ENCODE data around the gene GSPT1.

Gene GSPT1

DNA sequence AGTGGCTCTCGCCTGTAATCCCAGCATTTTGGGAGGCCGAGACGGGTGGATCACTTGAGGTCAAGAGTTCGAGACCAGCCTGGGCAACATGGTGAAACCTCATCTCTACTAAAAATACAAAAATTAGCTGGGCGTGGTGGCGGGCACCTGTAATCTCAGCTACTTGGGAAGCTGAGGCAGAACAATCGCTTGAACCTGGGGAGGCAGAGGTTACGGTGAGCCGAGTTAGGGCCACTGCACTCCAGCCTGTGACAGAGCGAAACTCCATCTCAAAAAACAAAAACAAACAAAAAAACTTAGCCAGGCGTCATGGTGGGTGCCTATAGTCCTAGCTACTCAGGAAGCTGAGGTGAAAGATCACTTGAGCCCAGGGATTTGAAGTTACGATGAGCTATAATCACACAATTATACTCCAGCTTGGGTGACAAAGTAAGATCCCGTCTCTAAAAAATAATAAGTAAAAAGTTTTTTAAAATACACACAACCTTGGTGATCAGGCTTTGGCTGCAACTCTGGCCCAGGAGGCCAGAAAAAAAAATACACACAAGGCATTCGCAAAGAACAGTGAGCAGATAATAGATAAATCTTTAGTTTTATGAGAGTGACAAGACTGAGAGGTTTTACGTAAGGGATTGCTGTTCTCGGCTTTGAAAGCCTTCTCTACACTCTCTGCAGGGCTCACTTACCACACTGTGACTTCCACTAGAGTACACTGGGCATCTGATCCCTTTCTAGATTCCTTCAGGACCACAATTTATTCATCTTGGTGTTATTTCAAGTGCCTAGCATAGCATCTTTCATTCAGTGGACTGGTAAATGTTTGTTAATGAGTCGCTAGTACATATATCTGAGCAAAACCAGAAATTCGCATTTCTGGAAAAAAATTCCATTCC, 5.9 kb downstream of the GSPT1 start:
- no peak for DNase-seq

DNA sequence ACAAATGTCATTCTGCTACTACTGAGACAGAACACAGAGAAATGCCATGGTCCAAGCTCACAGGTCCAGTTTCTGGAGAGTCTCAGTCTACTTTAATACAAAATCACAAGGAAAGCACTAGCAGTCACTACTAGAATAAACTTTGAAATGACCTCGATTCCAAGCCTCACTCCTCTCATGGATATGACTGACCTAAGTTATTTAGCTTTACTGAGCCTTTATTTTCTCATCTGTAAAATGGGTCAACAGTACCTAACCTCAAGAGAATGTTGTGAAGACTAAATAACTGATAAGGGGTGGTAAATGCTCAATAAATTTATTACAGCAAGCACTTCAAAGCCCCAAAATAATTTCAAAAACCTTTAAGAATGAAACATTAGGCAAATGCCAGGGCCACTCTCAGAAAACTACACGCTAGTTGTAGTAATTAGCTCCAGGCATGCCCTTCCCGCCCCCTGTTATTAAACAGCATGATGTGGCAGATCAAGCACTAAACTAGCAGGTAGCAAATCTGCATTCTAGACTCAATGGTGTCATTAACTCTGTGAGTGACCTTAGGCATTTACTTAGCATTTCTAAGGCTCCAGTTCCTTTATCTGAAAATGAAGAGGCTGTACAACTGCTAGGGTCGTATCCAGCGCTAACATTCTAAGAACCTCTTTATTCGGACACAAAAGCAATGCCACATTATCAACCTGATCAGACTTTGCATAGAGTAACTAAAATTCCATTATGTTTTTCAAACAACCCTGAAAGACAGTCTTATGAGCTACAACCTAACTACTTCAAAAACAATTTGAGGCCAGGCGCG, 8.4 kb downstream of the GSPT1 start:
- no peak for DNase-seq

DNA sequence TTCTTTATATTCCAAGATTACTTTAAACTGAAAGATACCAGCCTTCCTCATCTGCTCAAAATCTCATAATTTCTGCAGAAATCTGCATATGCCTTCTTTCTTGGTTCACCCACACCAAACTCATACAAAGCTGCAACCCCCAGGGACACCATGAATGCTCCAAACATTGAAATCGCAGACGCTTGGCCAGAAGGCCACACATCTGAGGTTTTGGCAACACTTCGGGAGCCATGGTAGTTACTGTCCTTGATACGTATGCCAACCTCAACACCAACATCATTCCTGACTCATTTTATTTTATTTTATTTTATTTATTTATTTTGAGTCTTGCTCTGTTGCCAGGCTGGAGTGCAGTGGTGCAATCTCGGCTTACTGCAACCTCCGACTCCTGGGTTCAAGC, 11.8 kb downstream of the GSPT1 start:
- DNase-seq = no peak

DNA sequence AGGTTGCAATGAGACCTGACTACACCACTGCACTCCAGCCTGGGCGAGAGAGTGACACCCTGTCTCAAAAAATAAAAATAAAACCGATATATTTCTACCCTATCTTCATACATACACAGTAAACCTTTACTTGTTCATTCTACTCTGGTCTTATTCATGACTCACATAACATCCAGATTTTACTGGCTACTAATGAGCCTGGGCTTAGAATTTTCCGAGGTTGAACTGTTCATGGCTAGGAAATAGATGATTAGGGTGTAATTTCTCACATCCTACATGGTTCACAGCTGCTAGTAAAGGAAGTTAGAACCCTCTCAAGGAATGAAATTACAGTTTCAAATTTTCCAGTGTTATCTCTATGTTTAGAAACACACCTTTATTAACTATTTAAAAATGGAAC, 14.7 kb downstream of the GSPT1 start:
- no peak for DNase-seq

DNA sequence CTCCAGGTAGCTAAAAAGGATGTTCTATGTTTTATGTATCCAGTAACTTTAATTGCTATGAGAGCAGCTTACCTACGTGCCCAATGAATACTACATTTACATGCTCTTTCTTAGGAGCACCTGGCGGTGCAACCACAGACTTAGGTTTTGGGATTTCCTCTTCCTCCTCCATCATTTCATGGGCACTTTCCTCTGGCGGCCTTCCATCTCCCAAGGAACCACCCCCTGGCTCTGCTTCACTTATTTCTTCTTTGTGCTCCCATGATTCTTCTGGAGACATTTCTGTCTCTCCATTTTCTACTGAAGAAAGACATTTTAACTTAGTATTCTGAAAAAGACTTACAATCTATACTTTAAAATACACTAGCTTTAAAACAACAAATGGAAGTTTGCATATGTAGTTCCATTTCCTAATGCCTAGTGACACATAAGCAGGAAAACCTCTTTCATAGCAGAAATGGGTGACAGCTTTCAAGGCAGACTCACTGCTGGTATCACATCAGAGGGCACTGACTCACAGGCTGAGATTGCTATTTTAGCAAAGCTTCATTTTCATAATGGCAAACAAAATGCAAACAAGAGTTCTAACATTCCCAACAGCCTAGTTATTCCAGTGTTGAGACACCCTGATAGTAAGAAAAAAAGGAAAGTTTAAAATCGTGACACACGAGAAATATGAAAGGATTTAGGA, 19.1 kb downstream of the GSPT1 start:
- no peak for DNase-seq

DNA sequence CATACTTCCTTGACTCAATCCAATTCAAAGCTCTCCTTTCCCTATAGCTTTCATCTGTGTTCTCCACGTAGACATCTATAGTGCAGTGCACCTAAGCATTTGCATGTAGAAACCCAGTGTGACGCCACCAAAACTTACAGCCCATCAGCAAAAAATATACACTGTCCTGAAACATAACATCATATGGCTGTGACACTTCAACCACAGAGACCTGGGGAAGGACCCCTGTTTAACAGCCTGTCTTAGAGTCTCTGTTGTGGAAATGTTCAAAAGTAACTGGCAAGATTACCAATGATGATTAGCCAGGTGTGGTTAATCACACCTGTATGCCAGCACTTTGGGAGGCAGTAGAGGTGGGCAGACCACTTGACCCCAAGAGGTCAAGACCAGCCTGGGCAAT, 22.2 kb downstream of the GSPT1 start:
- DNase-seq = no peak

DNA sequence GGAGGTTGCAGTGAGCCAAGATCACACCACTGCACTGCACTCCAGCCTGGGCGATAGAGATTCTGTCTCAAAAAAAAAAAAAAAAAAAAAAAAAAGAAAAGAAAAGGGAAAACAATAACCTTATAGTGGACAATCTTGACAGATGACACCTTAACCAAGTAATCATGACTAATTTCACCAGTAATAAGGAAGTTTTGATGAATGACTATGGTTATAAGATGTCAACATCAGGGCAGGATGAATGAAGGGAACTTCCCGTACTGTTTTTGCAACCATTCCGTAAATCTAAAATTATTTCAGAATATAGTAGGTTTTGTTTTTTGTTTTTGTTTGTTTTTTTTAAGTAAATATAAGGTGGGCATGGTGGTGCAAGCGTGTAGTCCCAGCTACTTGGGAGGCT, 23.0 kb downstream of the GSPT1 start:
- DNase-seq = no peak

DNA sequence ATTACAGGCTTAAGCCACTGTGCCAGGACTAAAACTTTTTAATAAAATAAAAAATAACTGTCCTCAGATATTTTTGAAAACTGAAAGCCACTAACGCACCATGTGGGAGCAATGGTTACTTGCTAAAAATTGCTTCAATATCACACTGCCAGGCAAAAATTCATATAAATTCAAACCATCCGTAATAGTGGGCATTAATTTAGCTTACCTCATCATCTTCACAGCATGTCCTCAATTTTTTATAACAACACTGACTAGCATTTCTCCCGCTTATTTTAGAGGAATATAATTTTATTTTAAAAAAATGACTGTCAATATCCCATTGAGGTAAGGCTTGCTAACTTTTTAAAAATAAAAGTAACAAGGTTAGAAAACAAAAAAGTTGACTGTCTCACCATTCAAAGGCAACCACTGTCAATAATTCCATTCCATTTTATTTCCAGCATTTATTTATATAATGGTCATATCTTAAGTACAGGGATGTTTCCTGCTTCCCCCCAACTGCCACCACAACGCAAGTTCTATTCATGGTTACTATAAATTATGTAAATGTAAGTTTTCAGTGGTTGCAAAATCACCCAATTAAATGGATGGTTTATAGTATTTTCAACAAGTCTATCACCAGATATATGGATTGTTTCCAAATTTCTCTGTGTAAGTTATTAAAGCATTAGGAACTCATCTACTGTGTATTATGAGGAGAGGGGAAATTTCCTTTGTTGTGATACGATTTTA, 25.4 kb downstream of the GSPT1 start:
- no peak for DNase-seq

DNA sequence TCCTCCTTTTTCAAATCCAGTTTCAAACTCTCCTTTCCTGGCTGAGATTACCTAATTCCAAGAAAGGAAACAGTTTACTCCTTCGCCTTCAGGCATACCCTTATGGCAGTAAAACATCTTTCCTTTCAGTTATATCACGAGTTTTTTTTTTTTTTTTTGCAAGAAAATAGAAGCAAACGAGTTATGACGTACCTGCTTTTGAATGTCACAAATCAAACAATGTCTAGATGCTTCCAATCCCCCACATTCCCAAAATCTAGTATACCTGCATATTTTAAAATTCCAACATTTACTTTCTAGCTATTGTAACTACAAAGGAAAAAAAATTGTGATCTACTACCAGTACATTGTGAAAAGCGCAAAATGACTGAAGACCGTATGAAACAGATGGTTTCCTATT, 28.9 kb downstream of the GSPT1 start:
- DNase-seq = no peak

DNA sequence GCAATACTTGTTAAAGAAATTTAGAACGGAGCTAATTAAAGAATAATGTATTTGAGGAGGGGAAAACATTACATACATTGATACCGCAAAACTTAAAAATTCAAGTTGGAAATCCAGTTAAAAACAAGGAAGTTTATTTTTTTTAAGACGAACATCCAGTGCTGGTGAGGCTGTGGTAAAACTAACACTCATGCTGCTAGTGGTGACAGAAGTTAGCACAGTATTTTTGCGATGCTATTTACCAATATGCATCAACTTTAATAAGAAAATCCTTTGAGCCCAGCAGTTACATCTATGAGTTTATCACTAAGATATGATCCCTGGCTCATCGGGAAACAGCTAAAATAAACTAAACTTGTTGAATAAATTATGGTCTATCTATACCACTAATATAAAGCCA, 31.7 kb downstream of the GSPT1 start:
- DNase-seq = no peak

DNA sequence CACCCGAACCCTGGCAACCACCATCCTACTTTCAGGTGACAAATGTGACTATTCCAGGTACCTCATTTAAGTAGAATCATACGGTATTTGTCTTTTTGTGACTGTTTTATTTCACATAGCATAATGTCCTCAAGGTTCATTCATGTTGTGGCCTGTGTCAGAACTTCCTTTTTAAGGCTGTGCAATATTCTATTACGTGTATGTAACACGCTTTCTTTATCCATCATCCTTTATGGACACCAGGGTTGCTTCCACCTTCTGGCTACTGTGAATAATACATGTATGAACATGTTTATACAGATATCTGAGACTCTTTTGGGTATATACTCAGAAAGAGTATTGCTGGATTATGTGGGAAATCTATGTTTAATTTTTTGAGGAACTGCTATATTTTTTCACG, 35.7 kb downstream of the GSPT1 start:
- DNase-seq = no peak

DNA sequence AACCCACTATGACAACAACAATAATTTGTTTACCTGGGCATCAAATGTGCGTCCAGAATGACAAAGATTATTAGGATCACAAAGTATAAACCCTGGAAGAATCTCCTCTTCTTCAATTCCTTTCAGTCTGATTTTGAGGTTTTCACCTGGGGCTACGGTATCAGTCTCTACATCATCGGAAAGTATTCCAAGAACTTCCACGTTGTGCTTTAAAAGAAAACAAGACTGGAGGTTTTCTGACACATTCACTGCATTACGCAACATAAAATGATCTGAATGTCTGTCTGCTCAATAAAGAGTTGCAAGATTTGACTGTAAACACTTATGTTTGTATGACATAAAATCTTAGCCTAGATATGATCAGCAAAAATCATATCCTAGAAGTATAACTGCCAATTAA, 38.4 kb downstream of the GSPT1 start:
- DNase-seq = no peak

DNA sequence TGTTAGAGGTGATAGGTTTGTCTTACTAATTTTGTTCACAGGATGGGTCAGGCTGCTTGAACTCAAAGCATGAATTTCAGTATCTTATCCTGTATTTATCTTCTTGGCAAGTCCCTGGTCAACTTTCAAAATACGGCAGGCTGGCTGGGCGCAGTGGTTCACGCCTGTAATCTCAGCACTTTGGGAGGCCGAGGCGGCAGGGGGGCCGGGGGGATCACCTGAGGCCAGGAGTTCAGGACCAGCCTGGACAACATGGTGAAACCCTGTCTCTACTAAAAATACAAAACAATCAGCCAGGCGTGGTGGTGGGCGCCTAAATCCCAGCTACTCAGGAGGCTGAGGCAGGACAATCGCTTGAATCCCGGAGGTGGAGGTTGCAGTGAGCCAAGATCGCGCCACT, 39.5 kb downstream of the GSPT1 start:
- DNase-seq = no peak

DNA sequence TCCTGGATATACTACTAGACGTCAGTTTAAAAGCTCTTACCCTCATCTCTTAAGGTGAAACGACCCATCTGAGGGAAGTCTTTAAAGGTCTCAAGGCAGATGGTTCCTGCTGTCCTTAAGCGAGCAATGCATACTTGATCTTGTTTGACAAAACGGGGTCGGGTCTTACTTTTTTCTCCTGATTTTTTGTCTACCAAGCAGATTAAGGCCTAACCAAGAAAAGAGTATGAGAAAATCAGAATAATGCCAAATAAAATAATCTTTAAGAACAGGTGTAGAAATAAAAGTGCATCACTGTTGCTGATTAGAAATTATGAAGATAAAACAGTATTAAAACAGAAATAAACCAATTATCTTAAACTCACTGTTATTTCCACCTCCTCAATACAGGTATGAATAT, 40.0 kb downstream of the GSPT1 start:
- DNase-seq = no peak

DNA sequence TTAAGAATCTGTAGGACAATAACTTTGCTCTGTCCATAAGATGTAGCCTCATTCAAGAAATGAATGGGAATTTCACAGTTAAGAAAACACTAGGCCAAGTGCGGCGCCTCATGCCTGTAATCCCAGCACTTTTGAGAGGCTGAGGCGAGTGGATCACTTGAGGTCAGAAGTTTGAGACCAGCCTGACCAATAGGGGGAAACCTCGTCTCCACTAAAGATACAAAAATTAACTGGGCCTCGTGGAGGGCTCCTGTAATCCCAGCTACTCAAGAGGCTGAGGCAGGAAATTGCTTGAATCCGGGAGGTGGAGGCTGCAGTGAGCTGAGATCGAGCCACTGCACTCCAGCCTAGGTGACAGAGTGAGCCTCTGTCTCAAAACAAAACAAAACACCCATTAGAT, 44.6 kb downstream of the GSPT1 start:
- no peak for DNase-seq

DNA sequence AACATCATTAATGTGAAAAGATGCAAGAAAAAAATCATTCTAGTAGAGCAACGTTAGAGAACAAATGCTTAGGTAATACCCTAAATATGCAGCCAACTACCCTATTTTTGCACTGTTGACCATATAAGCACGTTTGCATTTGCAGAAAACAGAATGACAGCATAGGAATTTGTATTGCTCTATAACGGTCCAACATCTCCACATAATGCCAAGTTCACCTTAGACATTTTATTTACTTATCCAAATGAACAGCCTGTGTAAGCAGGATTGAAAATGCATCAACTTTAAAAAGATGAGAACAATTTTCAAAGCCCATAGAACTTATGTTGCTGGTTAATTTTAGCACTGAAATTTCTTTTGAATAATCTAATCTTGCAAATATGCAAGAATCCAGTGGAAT, 45.4 kb downstream of the GSPT1 start:
- DNase-seq = no peak

DNA sequence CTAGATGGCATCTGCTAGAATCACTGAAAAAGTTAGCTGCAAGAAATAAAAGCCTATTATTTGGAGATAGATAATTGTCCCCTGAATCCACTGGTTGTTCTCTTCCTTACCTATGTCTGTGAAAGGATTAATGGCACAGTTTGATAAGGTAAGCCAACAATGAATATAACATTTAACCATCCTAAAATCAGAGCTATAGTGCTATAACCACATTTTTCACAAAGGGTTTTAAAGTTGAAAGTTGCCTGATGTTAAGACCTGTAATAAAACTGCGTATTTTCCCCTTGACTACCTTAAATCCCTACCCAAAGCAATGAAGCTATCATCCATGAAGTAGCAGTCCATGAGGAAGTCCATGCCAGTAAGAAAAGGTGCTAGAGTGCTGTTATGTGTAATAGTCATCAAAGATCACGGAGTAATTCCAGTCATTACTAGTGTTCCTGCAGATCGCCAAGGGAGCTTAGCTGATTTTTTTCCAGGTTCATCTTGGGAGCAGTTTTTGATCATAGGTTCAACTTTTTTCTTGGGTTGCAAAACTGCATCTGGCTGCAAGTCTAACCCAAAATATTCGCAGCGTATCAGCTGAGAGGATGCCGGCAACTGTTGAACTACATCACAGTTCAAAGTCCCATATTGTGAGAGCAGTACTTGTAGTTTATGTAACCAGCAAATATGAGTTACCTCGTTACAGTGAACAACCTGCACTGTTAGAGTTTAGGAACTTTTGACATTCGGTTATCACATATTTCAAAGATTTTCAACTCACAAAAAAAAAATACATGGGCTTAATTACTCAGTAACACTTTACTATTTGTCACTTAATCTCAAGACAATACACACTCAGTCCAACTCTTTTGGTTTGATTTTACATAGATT, 46.2 kb downstream of the GSPT1 start:
- DNase-seq = no peak

DNA sequence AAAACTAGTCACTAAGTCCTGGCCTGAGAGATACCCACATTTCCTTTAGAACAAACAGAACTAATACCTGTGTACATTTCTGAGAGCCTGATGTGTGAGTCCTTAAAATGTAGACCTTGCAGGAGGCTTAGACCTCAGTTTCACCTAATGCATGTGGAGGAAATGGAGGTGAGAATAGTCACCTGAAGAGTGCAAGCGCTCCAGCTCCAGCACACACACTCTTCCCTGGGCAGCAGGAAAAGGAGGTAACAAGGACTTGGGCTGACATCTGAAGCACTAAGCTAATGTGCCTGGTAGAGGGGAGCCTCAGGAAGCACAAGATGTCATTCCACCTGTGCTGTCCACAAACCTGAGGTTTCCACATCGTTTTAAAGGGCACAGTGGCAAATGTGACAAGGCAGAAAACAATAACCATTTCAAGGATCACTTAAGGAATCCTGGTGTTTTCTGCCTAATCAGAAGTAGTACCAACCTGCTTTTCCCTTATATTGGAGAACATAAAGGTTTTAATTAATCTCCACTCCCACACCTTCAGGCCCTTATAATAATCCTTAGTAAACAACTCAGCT, 47.3 kb downstream of the GSPT1 start:
- DNase-seq = no peak

DNA sequence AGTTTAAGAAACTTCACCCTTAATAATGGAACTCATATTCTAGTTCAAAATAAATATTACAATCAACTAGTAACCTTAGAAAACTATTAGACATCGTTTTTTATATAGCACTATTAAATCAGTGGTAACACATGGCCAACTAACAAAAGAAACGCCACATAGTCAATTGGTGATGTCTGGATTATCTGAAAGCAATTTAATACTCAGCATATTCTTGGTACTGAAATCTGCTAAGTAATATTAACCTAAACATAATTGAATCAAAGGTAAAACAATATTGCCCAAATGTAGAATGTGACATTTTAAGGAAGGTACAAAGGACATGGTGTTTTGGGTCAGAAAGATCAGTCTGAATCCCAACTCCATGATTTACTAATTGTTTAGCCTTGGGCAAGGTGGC, 53.3 kb downstream of the GSPT1 start:
- no peak for DNase-seq

DNA sequence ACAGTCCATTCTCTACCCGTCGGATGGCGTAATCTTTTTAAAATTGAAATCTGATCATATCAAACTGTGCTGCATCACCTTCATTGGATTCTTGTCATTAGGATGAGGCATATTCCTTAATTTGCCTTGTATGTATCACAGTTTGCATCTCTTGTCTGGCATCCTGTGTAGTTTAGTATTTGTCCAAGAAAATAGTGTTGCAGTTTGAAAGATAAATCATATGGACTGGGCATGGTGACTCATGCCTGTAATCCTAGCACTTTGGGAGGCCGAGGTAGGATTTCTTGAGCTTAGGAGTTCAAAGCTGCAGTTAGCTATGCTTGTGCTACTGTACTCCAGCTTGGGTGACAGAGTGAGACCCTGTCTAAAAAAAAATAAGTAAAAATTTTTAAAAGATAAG, 58.6 kb downstream of the GSPT1 start:
- no peak for DNase-seq

DNA sequence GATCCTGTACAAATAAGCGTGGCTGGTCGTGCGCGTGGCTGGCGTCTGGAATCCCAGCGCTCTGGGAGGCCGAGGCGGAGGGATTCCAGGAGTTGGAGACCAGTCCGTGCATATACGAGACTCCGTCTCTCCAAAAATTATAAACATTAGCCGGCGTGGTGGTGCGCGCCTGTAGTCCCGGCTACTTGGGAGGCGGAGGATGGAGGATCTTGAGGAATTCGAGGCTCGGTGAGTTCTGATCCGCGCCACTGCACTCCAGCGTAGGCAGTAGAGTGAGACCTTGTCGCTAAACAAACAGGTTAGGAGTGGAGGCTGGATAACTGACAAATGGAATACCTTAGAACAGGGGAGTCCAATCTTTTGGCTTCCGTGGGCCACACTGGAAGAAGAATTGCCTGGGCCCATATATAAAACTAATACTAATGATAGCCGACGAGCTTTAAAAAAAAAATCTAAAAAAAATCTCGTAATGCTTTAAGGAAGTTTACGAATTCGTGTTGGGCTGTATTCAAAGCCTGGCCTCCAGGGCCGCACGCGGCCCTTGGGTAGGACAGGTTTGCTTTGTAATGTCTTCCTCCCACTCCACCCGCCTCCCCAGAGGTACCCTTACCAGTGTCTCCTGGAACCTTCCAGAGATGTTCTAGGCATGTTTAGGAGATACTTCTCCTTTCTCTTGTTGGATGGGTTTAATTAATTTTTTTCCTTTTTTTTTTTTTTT, 63.5 kb downstream of the GSPT1 start:
- no peak for DNase-seq

Measured in activated effector memory CD4-positive, alpha-beta T cell treated with anti-CD3 and anti-CD28 coated beads, Interleukin-2, amount 50 U/mL, for 16 hours (primary cell).